Cardiac fibroblast (primary cell): ENCODE data around the gene SNX20.

Experiments used
- DNase-seq, 2 donors: peaks; one replicate each; pipeline versions ENCODE4 v3.0.0 to v3.0.0-alpha.2; 2010; ENCODE audit warnings: low read depth in 2 of 2
- H3K4me3 ChIP-seq, 2 donors: replicated peaks in 1 of 2; 1 replicate in 1 of 2; 2 replicates in 1 of 2; pipeline ENCODE4 v1.5.1; 2011; ENCODE audit warnings: low read depth in 2 of 2, low read length in 2 of 2, mild to moderate bottlenecking in 2 of 2, moderate library complexity in 1 of 2
- CTCF ChIP-seq: IDR thresholded peaks from one replicate; pipeline ENCODE4 v1.5.1; 2011; ENCODE audit warnings: low read depth, mild to moderate bottlenecking, low read length, inconsistent platforms

SNX20 gene

GRCh38 chr16:50711862-50712559 lies 30.9 kb upstream of the SNX20 start:
- no peak for DNase-seq
- TF ChIP-seq CTCF = no peak
- H3K4me3 ChIP-seq = no peak overlapping the region

- no peak overlapping the region for H3K4me3 ChIP-seq
- no peak for TF ChIP-seq CTCF
- no peak for DNase-seq
These were observed 29.9 kb upstream of the SNX20 start for GRCh38 chr16:50711040-50711439.

GRCh38 chr16:50709980-50710379 lies 28.9 kb upstream of the SNX20 start:
- no peak for TF ChIP-seq CTCF
- no peak for DNase-seq
- no peak overlapping the region for H3K4me3 ChIP-seq

- TF ChIP-seq CTCF = no peak
- no peak for DNase-seq
- no peak overlapping the region for H3K4me3 ChIP-seq
These were observed 28.1 kb upstream of the SNX20 start for GRCh38 chr16:50709061-50709684.

- no peak for DNase-seq
- TF ChIP-seq CTCF = no peak
- H3K4me3 ChIP-seq = no peak overlapping the region
These were observed 27.4 kb upstream of the SNX20 start for GRCh38 chr16:50708373-50709060.

- H3K4me3 ChIP-seq = no peak overlapping the region
- DNase-seq = no peak
- no peak for TF ChIP-seq CTCF
These were observed 25.1 kb upstream of the SNX20 start for GRCh38 chr16:50706250-50706649.
